ENCODE measurements around the gene THSD4.

Gene THSD4

DNA sequence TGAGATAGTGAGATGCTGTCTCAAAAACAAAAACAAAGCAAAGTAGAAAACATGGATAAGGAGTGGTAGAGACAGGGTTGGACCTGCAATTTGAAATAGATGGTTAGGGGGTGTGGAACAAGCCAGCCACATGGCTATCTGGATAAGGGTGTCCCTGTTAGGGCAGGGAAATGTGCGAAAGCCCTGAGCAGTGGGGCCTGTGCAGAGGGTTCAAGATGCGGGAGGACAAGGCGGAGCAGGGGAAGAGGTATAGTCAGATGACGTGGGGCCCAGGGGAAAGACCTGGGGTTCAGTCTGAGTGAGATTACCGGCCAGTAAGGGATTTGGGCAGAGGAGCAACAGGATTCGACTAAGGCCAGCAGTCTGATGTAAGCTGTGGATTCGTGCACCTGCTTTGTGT lies 676.7 kb downstream of the THSD4 start:
- no peak for DNase-seq (ENCODE audit: low read depth in 1 of 2, low spot score in 1 of 2)

DNA sequence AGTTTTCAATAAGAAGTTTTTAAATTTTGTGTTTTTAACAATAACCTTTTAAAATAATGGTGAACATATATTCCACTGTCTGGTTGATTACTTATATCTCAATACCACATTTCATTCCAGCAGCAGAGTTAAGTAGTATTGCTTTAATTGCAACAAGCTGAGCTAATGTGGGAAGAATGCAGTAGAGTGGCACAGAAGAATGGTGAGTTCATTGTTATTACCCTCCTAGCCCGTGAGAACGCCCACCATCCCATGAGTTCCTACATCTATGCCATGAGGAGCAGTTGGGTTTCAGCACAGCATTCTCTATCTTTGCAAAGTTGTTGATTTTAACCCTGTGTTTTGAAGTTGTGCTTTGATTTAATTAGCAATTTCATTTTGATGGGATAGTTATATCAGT lies 677.2 kb downstream of the THSD4 start:
- no peak for DNase-seq (ENCODE audit: low read depth in 1 of 2, low spot score in 1 of 2)

- no peak for DNase-seq (ENCODE audit: low read depth in 1 of 2, low spot score in 1 of 2)
Measured at GRCh38 chr15:71798641-71799040, 683.4 kb downstream of the THSD4 start.

- DNase-seq (ENCODE audit: low read depth in 1 of 2, low spot score in 1 of 2): no peak
Measured at GRCh38 chr15:71800190-71800589, 684.9 kb downstream of the THSD4 start.

- no peak for DNase-seq (ENCODE audit: low read depth in 1 of 2, low spot score in 1 of 2)
Measured at GRCh38 chr15:71800835-71801745, 685.8 kb downstream of the THSD4 start.

DNA sequence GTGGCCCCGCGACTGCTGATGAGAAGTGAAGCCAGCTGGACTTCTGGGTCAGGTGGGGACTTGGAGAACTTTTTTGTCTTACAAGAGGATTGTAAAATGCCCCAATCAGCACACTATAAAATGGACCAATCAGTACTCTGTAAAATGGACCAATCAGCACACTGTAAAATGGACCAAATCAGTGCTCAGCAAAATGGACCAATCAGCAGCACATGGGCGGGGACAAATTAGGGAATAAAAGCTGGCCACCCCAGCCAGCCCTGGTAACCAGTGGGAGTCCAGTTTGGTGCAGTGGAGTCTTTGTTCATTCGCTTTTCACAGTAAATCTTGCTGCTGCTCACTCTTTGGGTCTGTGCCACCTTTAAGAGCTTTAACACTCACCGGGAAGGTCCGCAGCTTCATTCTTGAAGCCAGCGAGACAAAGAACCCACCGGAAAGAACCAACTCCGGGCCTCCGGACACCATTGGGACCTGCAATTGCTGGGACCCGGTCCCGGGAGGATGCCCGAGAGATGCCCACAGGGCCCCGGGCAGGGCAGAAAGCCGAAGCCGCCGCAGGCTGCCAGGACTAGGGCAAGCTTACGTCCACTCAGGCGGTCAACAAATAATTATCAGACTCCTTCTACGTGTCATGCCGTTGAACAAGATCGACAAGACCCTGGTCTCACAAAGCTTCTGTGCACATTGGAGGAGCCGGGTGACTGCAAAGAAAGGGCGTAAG lies 686.8 kb downstream of the THSD4 start:
- DNase-seq (ENCODE audit: low read depth in 1 of 2, low spot score in 1 of 2): no peak

DNA sequence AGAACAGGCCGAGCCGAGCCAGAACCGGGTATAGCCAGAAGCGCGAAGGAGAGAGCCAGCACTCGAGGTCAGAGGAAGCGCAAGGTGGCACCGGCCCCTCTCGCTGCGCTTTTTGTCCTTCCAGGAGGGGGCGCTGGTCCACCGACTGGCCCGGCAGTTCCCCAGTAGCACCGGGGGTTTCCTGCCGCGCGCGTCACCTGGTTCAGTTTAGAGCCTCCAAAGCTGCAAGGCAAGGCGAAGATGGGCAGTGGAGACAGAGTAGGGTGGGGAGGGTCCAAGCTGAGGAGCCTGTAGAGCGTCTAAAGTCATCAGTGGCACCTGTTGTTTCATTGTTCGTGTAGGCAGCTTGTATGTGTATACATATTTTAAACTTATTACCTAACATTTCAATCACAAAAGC lies 687.5 kb downstream of the THSD4 start:
- DNase-seq (ENCODE audit: low read depth in 1 of 2, low spot score in 1 of 2): no peak

- no peak for DNase-seq (ENCODE audit: low read depth in 1 of 2, low spot score in 1 of 2)
Measured at GRCh38 chr15:71804226-71804625, 689.0 kb downstream of the THSD4 start.

DNA sequence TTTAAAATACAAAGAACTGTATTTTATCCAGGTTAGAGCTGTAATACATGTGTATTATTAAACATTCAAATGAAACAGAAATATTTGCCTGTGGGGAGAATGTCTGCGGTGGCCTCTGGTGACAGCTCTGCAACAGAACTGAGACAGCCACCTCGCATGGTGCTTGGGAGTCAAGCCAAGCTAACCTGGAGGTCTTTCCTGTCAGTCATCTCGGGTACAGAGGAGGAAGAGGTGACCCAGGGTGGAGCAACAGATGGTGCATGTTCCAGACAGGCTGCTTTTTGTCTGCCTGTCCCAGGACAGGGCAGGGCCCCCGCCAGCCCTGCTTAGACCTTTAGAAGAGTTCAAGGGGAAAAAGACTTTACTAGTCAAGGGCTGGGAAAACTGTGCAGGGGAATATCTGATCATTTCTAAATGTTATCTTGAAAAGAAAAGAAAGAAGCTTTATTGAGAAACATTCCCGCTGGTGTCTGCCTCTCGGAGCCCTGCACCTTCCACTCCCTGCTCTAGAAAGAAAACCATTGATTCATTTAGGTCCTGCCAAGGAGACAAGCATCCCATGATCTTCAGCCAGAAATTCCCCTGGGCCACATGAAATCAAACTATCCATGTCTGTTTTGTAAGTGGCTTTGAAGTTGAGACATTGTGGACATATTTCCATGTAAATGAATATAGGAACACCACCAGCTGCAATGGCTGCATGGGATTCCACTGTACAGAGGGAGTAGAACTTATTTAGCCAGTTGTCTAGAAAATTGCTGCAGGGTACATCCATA lies 689.6 kb downstream of the THSD4 start:
- no peak for DNase-seq (ENCODE audit: low read depth in 1 of 2, low spot score in 1 of 2)

- no peak for DNase-seq (ENCODE audit: low read depth in 1 of 2, low spot score in 1 of 2)
Measured at GRCh38 chr15:71806452-71806931, 691.2 kb downstream of the THSD4 start.

DNA sequence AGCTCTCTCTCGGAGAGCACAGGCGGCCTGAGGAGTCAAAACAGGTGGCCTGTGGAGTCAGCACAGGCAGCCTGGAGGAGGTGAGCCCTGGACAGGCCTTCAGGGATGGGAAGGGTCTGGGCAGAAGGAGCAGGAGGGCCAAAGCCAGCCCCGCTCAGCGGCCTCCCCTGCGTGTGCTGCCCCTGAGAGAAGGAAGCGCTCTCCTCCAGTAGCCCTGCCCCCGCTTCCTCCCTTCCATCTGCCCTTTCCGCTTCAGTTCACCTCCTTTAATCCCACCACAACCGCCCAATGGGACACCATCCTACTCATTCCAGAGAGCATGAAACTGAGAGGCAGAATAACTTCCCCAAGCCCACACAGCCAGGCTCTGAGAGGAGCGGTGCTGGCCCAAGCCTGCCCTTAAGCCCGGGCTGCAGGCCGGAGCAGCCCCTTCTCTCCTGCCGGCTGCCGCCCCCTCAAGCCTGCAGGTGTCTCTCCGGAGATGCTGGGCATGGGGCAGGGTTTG lies 691.9 kb downstream of the THSD4 start:
- no peak for DNase-seq (ENCODE audit: low read depth in 1 of 2, low spot score in 1 of 2)

DNA sequence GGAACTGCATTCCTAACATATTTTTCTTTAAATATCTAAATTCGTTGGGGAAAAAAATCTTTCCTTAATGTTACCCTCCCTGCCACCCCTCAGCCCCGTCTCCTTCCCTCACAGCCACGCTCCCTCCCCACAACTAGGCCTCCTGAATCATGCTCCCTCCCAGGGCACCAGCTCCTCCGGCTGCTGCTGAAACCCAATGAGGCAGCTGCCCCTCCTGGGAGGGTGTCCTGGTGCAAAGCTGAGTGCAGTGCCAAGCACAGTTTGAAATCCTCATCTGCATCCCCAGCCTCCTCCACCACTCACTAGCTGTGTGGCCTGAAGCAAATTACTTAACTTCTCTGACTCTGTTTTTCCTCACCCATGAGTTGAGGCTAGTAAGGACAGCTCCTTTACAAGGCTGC lies 692.4 kb downstream of the THSD4 start:
- no peak for DNase-seq (ENCODE audit: low read depth in 1 of 2, low spot score in 1 of 2)

- DNase-seq (ENCODE audit: low read depth in 1 of 2, low spot score in 1 of 2): no peak
Measured at GRCh38 chr15:71808311-71809020, 693.2 kb downstream of the THSD4 start.

- DNase-seq (ENCODE audit: low read depth in 1 of 2, low spot score in 1 of 2): no peak
Measured at GRCh38 chr15:71809346-71809745, 694.1 kb downstream of the THSD4 start.

DNA sequence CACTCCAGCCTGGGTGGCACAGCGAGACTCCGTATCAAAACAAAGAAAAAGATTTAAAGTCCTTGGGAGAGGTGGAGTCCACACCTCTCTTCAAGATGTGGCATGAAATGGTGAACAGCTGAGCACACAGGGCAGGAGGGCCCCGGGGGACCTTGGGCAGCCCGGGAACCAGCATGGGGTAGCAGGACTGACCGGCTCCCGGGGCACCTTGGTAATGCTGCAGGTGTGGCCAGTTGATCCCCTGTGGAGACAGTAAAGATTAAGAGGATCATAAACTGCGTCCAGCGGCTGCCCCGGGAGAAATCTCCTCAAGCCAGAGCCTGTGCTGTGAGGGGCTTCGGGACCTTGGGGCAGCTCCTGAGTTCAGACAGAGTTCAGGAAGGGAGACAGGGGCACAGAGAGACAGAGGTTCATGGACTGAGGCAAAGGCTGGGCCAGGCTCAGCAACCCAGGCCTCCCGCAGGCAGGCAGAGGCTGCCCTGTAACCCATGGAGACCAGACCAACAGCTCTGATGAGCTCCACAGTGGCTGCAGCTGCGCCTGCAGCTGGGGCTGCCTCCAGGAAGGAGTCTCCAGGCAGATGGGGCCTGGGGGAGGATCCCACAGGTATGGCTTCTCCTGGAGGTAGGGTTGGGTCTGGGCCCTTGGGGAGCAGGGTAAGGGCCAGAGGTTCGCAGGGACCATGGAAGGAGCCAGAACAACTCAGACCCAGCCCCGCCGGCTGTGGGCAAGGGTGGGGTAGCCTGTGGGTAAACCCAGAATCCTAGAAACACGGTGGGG lies 695.2 kb downstream of the THSD4 start, which contains the start of gene NR2E3:
NR2E3 (plus strand) TSS at position 299 of the 780 bp plus-strand sequence; CDS start at position 489, 190 bp downstream.
- DNase-seq (ENCODE audit: low read depth in 1 of 2, low spot score in 1 of 2): no peak

DNA sequence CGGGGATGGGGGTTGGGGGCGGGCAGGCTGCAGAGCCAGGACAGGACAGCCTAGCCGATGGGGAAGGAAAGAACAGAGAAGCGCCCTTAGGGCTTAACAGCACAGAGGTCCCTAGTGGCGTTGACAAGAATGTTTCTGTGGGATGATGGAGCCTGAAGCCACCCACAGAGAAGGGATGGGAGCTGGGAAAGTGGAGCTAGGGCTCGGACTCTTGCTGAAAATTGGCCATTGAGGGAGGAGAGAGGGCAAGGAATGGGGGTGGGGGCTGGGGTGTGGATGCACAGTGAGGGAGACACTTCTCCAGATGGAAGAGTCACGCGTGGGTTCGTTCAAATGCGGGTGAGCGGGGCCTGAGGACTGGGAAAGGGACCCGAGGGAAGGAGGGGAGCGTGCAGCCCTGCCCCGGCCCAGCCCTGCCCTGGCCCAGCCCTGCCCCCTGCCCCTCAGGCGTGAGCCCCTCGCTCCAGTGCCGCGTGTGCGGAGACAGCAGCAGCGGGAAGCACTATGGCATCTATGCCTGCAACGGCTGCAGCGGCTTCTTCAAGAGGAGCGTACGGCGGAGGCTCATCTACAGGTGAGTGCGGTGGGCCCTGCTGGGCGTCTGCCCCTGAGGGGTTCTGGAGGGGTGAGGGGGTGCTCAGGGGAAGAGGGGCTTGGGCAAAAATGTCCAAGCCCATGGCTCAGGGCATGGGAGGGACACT lies 695.9 kb downstream of the THSD4 start:
- no peak for DNase-seq (ENCODE audit: low read depth in 1 of 2, low spot score in 1 of 2)

DNA sequence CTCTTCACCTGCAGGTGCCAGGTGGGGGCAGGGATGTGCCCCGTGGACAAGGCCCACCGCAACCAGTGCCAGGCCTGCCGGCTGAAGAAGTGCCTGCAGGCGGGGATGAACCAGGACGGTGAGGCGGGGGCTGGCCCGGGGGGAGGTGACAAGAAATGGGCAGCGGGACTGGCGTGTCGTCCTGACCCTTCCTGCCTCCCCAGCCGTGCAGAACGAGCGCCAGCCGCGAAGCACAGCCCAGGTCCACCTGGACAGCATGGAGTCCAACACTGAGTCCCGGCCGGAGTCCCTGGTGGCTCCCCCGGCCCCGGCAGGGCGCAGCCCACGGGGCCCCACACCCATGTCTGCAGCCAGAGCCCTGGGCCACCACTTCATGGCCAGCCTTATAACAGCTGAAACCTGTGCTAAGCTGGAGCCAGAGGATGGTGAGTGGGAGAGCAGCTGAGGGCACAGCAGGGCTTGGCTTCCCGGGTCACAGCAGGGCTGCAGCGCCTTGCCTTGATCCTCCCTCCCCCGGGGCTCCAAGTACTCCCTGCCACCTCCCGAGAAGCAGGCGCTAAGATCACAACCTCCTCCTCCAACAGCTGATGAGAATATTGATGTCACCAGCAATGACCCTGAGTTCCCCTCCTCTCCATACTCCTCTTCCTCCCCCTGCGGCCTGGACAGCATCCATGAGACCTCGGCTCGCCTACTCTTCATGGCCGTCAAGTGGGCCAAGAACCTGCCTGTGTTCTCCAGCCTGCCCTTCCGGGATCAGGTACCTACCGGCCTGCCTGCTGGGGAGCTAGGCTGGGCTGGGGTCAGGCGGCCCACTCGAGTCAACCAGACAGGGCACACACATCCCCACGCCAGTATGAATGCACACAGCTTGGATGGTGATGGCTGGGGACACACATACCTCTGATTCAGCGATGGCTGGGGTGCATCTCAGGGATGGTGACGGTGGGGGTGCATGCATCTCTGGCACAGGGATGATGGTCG lies 696.8 kb downstream of the THSD4 start:
- DNase-seq (ENCODE audit: low read depth in 1 of 2, low spot score in 1 of 2): no peak

Data from activated T-helper 1 cell treated with anti-CD3 and anti-CD28 coated beads, Interleukin-2, amount 50 U/mL, for 16 hours (primary cell).